Body of pancreas (tissue), 4 donors: Measurements from ENCODE around the gene TXNDC11.

ENCODE experiments used
- POLR2A ChIP-seq, 3 donors: fragments of 450-650 bp; IDR thresholded peaks; one replicate each; pipeline ENCODE4 v1.6.1; 2016; ENCODE audit warnings: antibody characterized with exemption in 3 of 3, mild to moderate bottlenecking in 2 of 3
- TF ChIP-seq, protein P1 (sequence below), 7 experiments: fragments of 450-650 bp in 4 of 7; fragments of 200-600 bp in 3 of 7; sonication (generic) in 3 of 7; IDR thresholded peaks; one replicate each; pipeline ENCODE4 v1.5.1; 2016 to 2019; ENCODE audit warnings: antibody characterized with exemption in 7 of 7

DNA sequence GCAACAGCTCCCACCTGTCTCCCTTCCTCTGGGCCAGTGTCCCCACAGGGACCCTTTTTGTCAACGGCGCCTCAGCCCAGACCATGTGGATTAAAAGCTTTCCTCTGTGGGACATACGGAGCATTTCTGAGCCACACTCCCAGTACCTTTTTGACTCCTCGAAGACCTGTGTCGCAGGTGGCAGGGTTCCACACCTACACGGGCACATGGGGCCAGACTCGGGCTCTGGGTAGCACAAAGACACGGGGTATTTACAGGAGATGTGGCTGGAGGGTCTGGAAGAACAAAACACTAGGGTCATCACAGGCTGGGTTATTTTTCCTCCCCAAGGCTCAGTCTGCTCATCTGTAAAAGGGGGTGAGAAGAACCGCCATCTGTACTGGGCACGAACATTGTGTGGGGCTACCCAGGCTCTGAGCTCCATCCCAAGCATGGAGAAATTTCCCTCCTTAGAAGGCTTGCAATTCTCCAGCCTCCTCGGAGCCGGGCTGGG is 106.9 kb downstream of the TXNDC11 start:
- TF ChIP-seq, protein P1, sequence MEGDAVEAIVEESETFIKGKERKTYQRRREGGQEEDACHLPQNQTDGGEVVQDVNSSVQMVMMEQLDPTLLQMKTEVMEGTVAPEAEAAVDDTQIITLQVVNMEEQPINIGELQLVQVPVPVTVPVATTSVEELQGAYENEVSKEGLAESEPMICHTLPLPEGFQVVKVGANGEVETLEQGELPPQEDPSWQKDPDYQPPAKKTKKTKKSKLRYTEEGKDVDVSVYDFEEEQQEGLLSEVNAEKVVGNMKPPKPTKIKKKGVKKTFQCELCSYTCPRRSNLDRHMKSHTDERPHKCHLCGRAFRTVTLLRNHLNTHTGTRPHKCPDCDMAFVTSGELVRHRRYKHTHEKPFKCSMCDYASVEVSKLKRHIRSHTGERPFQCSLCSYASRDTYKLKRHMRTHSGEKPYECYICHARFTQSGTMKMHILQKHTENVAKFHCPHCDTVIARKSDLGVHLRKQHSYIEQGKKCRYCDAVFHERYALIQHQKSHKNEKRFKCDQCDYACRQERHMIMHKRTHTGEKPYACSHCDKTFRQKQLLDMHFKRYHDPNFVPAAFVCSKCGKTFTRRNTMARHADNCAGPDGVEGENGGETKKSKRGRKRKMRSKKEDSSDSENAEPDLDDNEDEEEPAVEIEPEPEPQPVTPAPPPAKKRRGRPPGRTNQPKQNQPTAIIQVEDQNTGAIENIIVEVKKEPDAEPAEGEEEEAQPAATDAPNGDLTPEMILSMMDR (IDR thresholded peaks at IDR 0.05) = no peak
- TF ChIP-seq POLR2A (IDR thresholded peaks at IDR 0.05) = no peak
